Choroid plexus epithelial cell (primary cell): ENCODE measurements around the gene YWHAE.
"Not testable (repeated sequence)": the region's sequence is repeated elsewhere in the genome, so short reads cannot be mapped to it uniquely, and the experiment has no call there.

Source experiments
- DNase-seq: peaks from one replicate; pipeline ENCODE4 v3.0.0-alpha.2; 2010; ENCODE audit warnings: low read depth
- H3K4me3 ChIP-seq: 2 replicates; pipeline ENCODE4 v1.5.1; 2011; ENCODE audit warnings: low read depth, mild to moderate bottlenecking, control low read depth, low read length, moderate library complexity
- CTCF ChIP-seq: conservative IDR thresholded peaks from 2 replicates; pipeline ENCODE4 v1.5.1; 2011; ENCODE audit warnings: low read depth, mild to moderate bottlenecking, control low read depth, inconsistent platforms, low read length, moderate library complexity

Gene YWHAE

GRCh38 chr17:1362065-1362848 is 37.8 kb downstream of the YWHAE start:
- no peak for DNase-seq
- TF ChIP-seq CTCF = no peak
- H3K4me3 ChIP-seq = no peak overlapping the region

- TF ChIP-seq CTCF = no peak
- no peak overlapping the region for H3K4me3 ChIP-seq
- no peak for DNase-seq
Measured at GRCh38 chr17:1360975-1361374, 39.0 kb downstream of the YWHAE start.

GRCh38 chr17:1360315-1360714 is 39.7 kb downstream of the YWHAE start:
- H3K4me3 ChIP-seq = not testable (repeated sequence)
- peak; percentile 64 for DNase-seq

GRCh38 chr17:1354030-1354429 is 46.0 kb downstream of the YWHAE start:
- no peak for DNase-seq
- TF ChIP-seq CTCF = no peak
- no peak overlapping the region for H3K4me3 ChIP-seq

- DNase-seq, H3K4me3 ChIP-seq: not testable (repeated sequence)
Measured at GRCh38 chr17:1352530-1352929, 47.5 kb downstream of the YWHAE start.

GRCh38 chr17:1351971-1352370 is 48.1 kb downstream of the YWHAE start:
- no peak overlapping the region for H3K4me3 ChIP-seq
- DNase-seq = no peak
- no peak for TF ChIP-seq CTCF

- H3K4me3 ChIP-seq = no peak overlapping the region
- TF ChIP-seq CTCF = no peak
- DNase-seq = no peak
Measured at GRCh38 chr17:1351275-1351674, 48.7 kb downstream of the YWHAE start.

- peak; percentile 74 for DNase-seq
- TF ChIP-seq CTCF = no peak
- peak overlapping the region; percentile 23 for H3K4me3 ChIP-seq
Measured at GRCh38 chr17:1347589-1348323, 52.3 kb downstream of the YWHAE start.
